CD14-positive monocyte (primary cell): Measurements from ENCODE around the gene TMEM187. TPM values are rescaled to one million over a fixed set of nuclear protein-coding genes. Genes with fewer than 3 reads are reported as not detected.
A peak's percentile ranks its signal among the peaks of the same experiment; 100 is the strongest.

Experiments used
- DNase-seq, 3 donors: peaks; one replicate each; pipeline ENCODE4 v3.0.0-alpha.2; 2011 to 2022
- H2AFZ ChIP-seq: 2 replicates; pipeline ENCODE4 v1.6.0; 2012; ENCODE audit warnings: mild to moderate bottlenecking, low read depth, low read length, inconsistent platforms; ENCODE audit not compliant: insufficient read depth, poor library complexity, severe bottlenecking
- H3K27ac ChIP-seq, 2 donors: 1 replicate in 1 of 2; 2 replicates in 1 of 2; pipeline ENCODE4 v1.5.1; 2012 to 2013; ENCODE audit warnings: low read length in 2 of 2, control low read depth in 1 of 2, inconsistent platforms in 1 of 2, low read depth in 1 of 2, mild to moderate bottlenecking in 1 of 2
- H3K27me3 ChIP-seq, 2 donors: one replicate each; pipeline versions ENCODE4 v1.6.0 to v1.6.1; 2011 to 2013; ENCODE audit warnings: low read length in 2 of 2; ENCODE audit not compliant: control insufficient read depth in 2 of 2, insufficient read depth in 2 of 2
- H3K36me3 ChIP-seq, 2 donors: replicated peaks in 1 of 2; 1 replicate in 1 of 2; 2 replicates in 1 of 2; pipeline versions ENCODE4 v1.5.1 to v1.6.1; 2012 to 2013; ENCODE audit warnings: low read length in 2 of 2, control low read depth in 1 of 2, inconsistent platforms in 1 of 2, mild to moderate bottlenecking in 1 of 2; ENCODE audit not compliant: insufficient read depth in 2 of 2, control insufficient read depth in 1 of 2
- H3K4me1 ChIP-seq, 2 donors: 1 replicate in 1 of 2; 2 replicates in 1 of 2; pipeline versions ENCODE4 v1.5.1 to v1.6.1; 2012 to 2013; ENCODE audit warnings: low read length in 2 of 2, control low read depth in 1 of 2, inconsistent platforms in 1 of 2, mild to moderate bottlenecking in 1 of 2, moderate library complexity in 1 of 2; ENCODE audit not compliant: insufficient read depth in 2 of 2, control insufficient read depth in 1 of 2
- H3K4me2 ChIP-seq: replicated peaks from 2 replicates; pipeline ENCODE3; 2012; ENCODE audit warnings: low read length, moderate library complexity, mild to moderate bottlenecking; ENCODE audit not compliant: poor library complexity, severe bottlenecking; ENCODE audit errors: extremely low read depth
- H3K4me3 ChIP-seq, 3 experiments: fragments of 200-600 bp in 1 of 3; sonication (generic) in 1 of 3; replicated peaks in 1 of 3; 1 replicate in 2 of 3; 2 replicates in 1 of 3; pipeline ENCODE4 v1.5.1; 2011 to 2013; ENCODE audit warnings: low read length in 3 of 3, mild to moderate bottlenecking in 3 of 3, control low read depth in 2 of 3, low read depth in 2 of 3, inconsistent platforms in 1 of 3, moderate library complexity in 1 of 3
- H3K79me2 ChIP-seq: 2 replicates; pipeline ENCODE4 v1.6.0; 2012; ENCODE audit warnings: mild to moderate bottlenecking, control low read depth, inconsistent platforms, low read length, moderate library complexity; ENCODE audit not compliant: insufficient read depth
- H3K9ac ChIP-seq: 2 replicates; pipeline ENCODE4 v1.6.0; 2017; ENCODE audit warnings: low read length, mild to moderate bottlenecking; ENCODE audit not compliant: insufficient read depth, poor library complexity, severe bottlenecking
- H3K9me3 ChIP-seq, 2 donors: replicated peaks in 1 of 2; 1 replicate in 1 of 2; 2 replicates in 1 of 2; pipeline versions ENCODE4 v1.5.1 to v1.6.1; 2012 to 2013; ENCODE audit warnings: low read length in 2 of 2, control low read depth in 1 of 2; ENCODE audit not compliant: control insufficient read depth in 1 of 2, insufficient read depth in 1 of 2
- H4K20me1 ChIP-seq: 2 replicates; pipeline ENCODE4 v1.6.0; 2012; ENCODE audit warnings: mild to moderate bottlenecking, low read length, control low read depth, moderate library complexity; ENCODE audit not compliant: insufficient read depth
- H3K27ac Mint-ChIP-seq, 7 donors: one replicate each; pipeline ENCODE4 v1.8.0; 2020; ENCODE audit warnings: mild to moderate bottlenecking in 7 of 7, mixed read lengths in 7 of 7, moderate library complexity in 6 of 7, inconsistent platforms in 2 of 7
- H3K27me3 Mint-ChIP-seq, 3 donors: one replicate each; pipeline ENCODE4 v1.8.0; 2021 to 2022; ENCODE audit warnings: low read depth in 3 of 3, mild to moderate bottlenecking in 3 of 3, mixed read lengths in 3 of 3, moderate library complexity in 3 of 3, inconsistent platforms in 1 of 3
- H3K36me3 Mint-ChIP-seq, 2 donors: one replicate each; pipeline ENCODE4 v1.8.0; 2020; ENCODE audit warnings: mixed read lengths in 2 of 2, inconsistent platforms in 1 of 2, mild to moderate bottlenecking in 1 of 2
- H3K4me1 Mint-ChIP-seq: one replicate; pipeline ENCODE4 v1.8.0; 2020; ENCODE audit warnings: mild to moderate bottlenecking, mixed read lengths
- H3K4me3 Mint-ChIP-seq, 2 donors: one replicate each; pipeline ENCODE4 v1.8.0; 2020; ENCODE audit warnings: mild to moderate bottlenecking in 2 of 2, mixed read lengths in 2 of 2, moderate library complexity in 1 of 2
- H3K9me3 Mint-ChIP-seq, 7 donors: one replicate each; pipeline ENCODE4 v1.8.0; 2020 to 2022; ENCODE audit warnings: mixed read lengths in 7 of 7, mild to moderate bottlenecking in 6 of 7, moderate library complexity in 6 of 7, inconsistent platforms in 2 of 7
- CTCF ChIP-seq: fragments of 200-600 bp; IDR thresholded peaks from one replicate; pipeline ENCODE4 v1.8.0; 2022; ENCODE audit warnings: antibody characterized with exemption, mild to moderate bottlenecking
- WGBS: methylation state at CpG from one replicate; pipeline ENCODE4 v1.1.5; 2013; ENCODE audit warnings: missing lambda C conversion rate; ENCODE audit not compliant: insufficient coverage; 5-methylcytosine and 5-hydroxymethylcytosine counted together
- intact Hi-C, 2 donors: fragments of 100-400 bp; cut with micrococcal nuclease; formaldehyde crosslinking; loops; one replicate each; pipeline versions ENCODE4 v1.15.0 to v1.15.1; 2023
- polyA plus RNA-seq, 3 donors: library from polyadenylated mRNA; depleted of rRNA in 1 of 3; unstranded in 2 of 3; stranded (reverse) in 1 of 3; fragments of 300-500 nt in 2 of 3; fragments of >200 nt in 1 of 3; fragmentation: Illumina TruSeq in 2 of 3; gene quantifications; 1 replicate in 2 of 3; 2 replicates in 1 of 3; pipeline ENCODE4 v1.2.3, GENCODE V29; 2012 to 2021

TMEM187 gene
- polyA plus RNA-seq, 3 donors, result 2.8 to 10.3 (median 4.9) TPM

GRCh38 chrX:153951683-153952372, 20.7 kb upstream of the TMEM187 start:
- no peak overlapping the region for H3K27ac Mint-ChIP-seq
- H3K36me3 Mint-ChIP-seq, result peaks cover 47 to 83% of the 10 kb centered on the region in 2 donors
- no peak for DNase-seq
- H3K27ac ChIP-seq, result no peak overlapping the region
- 97% methylated on average over 10 of the region's 28 CpGs for WGBS
- no peak overlapping the region for H3K4me3 ChIP-seq
- peaks cover 6% of the 10 kb centered on the region for H3K79me2 ChIP-seq
- H3K4me2 ChIP-seq, result no peak overlapping the region
- H3K4me1 Mint-ChIP-seq, result peaks cover 6% of the 10 kb centered on the region
- H2AFZ ChIP-seq, result no peak overlapping the region
- no peaks in the 10 kb centered on the region for H3K27me3 ChIP-seq
- intact Hi-C loops, result loop anchor here (5.0 to 10.0 kb wide), 3 partner anchors 35 to 190 kb away; partner anchors contain the start of gene PLXNB3 (in 2 of the 2)
- peaks cover 68 to 83% of the 10 kb centered on the region in 2 donors for H3K36me3 ChIP-seq
- TF ChIP-seq CTCF, result no peak
- H3K9me3 ChIP-seq, result no peaks in the 10 kb centered on the region
- peaks cover 96% of the 10 kb centered on the region for H4K20me1 ChIP-seq
- peaks cover 0 to 5% (median 0%) of the 10 kb centered on the region in 7 donors for H3K9me3 Mint-ChIP-seq
- H3K4me1 ChIP-seq, result peaks cover 5 to 16% of the 10 kb centered on the region in 2 donors
- H3K9ac ChIP-seq, result no peak overlapping the region
- H3K27me3 Mint-ChIP-seq, result peaks cover 0 to 6% (median 0%) of the 10 kb centered on the region in 3 donors
- H3K4me3 Mint-ChIP-seq, result no peak overlapping the region

- H3K27ac Mint-ChIP-seq, result peak overlapping the region in 1 of 7 donors; percentile 65
- Histone ChIP-seq H3K36me3 (peaks cover 75 to 90% of the 10 kb centered on the region in 2 donors), H3K9ac (no peak overlapping the region), H3K9me3 (no peaks in the 10 kb centered on the region), H4K20me1 (peaks cover 96% of the 10 kb centered on the region), H3K27ac (no peak overlapping the region), H3K79me2 (peaks cover 6% of the 10 kb centered on the region), H3K27me3 (no peaks in the 10 kb centered on the region), H3K4me2 (no peak overlapping the region), H3K4me3 (no peak overlapping the region), H3K4me1 (peaks cover 0 to 10% of the 10 kb centered on the region in 2 donors), H2AFZ (no peak overlapping the region)
- peaks cover 0 to 5% (median 0%) of the 10 kb centered on the region in 7 donors for H3K9me3 Mint-ChIP-seq
- H3K4me1 Mint-ChIP-seq, result peaks cover 4% of the 10 kb centered on the region
- DNase-seq, result no peak
- peaks cover 0 to 6% (median 0%) of the 10 kb centered on the region in 3 donors for H3K27me3 Mint-ChIP-seq
- TF ChIP-seq CTCF, result no peak
- H3K4me3 Mint-ChIP-seq, result no peak overlapping the region
- H3K36me3 Mint-ChIP-seq, result peaks cover 51 to 88% of the 10 kb centered on the region in 2 donors
- intact Hi-C loops, result loop anchor here (5.0 to 10.0 kb wide), 3 partner anchors 35 to 190 kb away; partner anchors contain the start of gene PLXNB3 (in 2 of the 2)
- WGBS, result 97% methylated on average over 21 of the region's 32 CpGs
Measured at GRCh38 chrX:153952373-153953026, 20.1 kb upstream of the TMEM187 start.
